ENCODE results near the gene OCIAD2.

GRCh38 chr4:48945981-48946380, 39.4 kb upstream of the OCIAD2 start:
- no peak for TF ChIP-seq EZH2 (IDR thresholded peaks at IDR 0.05; ENCODE audit: insufficient read depth, poor library complexity, severe bottlenecking)
- no peak for TF ChIP-seq EZH2phosphoT487 (IDR thresholded peaks at IDR 0.05; ENCODE audit: insufficient read depth, low read depth)

Data from GM23248 (cell line).